Ishikawa (cell line): Measurements from ENCODE around the gene ZNF22.

Source experiments
- CEBPB ChIP-seq: IDR thresholded peaks from 2 replicates; pipeline ENCODE4 v1.6.1; 2012
- CREB1 ChIP-seq: IDR thresholded peaks from 2 replicates; pipeline ENCODE4 v1.6.1; 2012; ENCODE audit warnings: low read depth
- EGR1 ChIP-seq: IDR thresholded peaks from 2 replicates; pipeline ENCODE4 v1.6.1; 2012
- EP300 ChIP-seq: IDR thresholded peaks from 2 replicates; pipeline ENCODE4 v1.6.1; 2012; ENCODE audit warnings: borderline replicate concordance
- FOXM1 ChIP-seq: IDR thresholded peaks from 2 replicates; pipeline ENCODE4 v1.6.1; 2012; ENCODE audit warnings: low read depth, borderline replicate concordance
- MAX ChIP-seq: IDR thresholded peaks from 2 replicates; pipeline ENCODE4 v1.6.1; 2012
- NFIC ChIP-seq: IDR thresholded peaks from 2 replicates; pipeline ENCODE4 v1.6.1; 2012
- RAD21 ChIP-seq: IDR thresholded peaks from 2 replicates; pipeline ENCODE4 v1.6.1; 2012; ENCODE audit warnings: low read depth
- TAF1 ChIP-seq: IDR thresholded peaks from 2 replicates; pipeline ENCODE4 v1.6.1; 2012; ENCODE audit warnings: low read depth, mild to moderate bottlenecking
- TCF12 ChIP-seq: IDR thresholded peaks from 2 replicates; pipeline ENCODE4 v1.6.1; 2012; ENCODE audit warnings: low read depth
- TEAD4 ChIP-seq: IDR thresholded peaks from 2 replicates; pipeline ENCODE4 v1.6.1; 2012
- YY1 ChIP-seq: IDR thresholded peaks from 2 replicates; pipeline ENCODE4 v1.6.1; 2012; ENCODE audit warnings: low read depth
- ZBTB7A ChIP-seq: IDR thresholded peaks from 2 replicates; pipeline ENCODE4 v1.6.1; 2012; ENCODE audit warnings: low read depth
- TF ChIP-seq, protein P1 (sequence below): IDR thresholded peaks from 2 replicates; pipeline ENCODE4 v1.6.1; 2012; ENCODE audit warnings: low read depth, mild to moderate bottlenecking
- TF ChIP-seq, protein P2 (sequence below): IDR thresholded peaks from 2 replicates; pipeline ENCODE4 v1.6.1; 2012

ZNF22 gene

GRCh38 chr10:45008524-45009161, 7.9 kb downstream of the ZNF22 start:
- TF ChIP-seq CREB1 (no peak), RAD21 (peak; percentile 82), TCF12 (no peak), ZBTB7A (no peak), FOXM1 (no peak), CEBPB (0 out of 2 replicates have a peak, but pooled peaks have one; percentile 27), EGR1 (no peak), TEAD4 (peak; percentile 39)
- TF ChIP-seq, protein P1, sequence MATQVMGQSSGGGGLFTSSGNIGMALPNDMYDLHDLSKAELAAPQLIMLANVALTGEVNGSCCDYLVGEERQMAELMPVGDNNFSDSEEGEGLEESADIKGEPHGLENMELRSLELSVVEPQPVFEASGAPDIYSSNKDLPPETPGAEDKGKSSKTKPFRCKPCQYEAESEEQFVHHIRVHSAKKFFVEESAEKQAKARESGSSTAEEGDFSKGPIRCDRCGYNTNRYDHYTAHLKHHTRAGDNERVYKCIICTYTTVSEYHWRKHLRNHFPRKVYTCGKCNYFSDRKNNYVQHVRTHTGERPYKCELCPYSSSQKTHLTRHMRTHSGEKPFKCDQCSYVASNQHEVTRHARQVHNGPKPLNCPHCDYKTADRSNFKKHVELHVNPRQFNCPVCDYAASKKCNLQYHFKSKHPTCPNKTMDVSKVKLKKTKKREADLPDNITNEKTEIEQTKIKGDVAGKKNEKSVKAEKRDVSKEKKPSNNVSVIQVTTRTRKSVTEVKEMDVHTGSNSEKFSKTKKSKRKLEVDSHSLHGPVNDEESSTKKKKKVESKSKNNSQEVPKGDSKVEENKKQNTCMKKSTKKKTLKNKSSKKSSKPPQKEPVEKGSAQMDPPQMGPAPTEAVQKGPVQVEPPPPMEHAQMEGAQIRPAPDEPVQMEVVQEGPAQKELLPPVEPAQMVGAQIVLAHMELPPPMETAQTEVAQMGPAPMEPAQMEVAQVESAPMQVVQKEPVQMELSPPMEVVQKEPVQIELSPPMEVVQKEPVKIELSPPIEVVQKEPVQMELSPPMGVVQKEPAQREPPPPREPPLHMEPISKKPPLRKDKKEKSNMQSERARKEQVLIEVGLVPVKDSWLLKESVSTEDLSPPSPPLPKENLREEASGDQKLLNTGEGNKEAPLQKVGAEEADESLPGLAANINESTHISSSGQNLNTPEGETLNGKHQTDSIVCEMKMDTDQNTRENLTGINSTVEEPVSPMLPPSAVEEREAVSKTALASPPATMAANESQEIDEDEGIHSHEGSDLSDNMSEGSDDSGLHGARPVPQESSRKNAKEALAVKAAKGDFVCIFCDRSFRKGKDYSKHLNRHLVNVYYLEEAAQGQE, result no peak

DNA sequence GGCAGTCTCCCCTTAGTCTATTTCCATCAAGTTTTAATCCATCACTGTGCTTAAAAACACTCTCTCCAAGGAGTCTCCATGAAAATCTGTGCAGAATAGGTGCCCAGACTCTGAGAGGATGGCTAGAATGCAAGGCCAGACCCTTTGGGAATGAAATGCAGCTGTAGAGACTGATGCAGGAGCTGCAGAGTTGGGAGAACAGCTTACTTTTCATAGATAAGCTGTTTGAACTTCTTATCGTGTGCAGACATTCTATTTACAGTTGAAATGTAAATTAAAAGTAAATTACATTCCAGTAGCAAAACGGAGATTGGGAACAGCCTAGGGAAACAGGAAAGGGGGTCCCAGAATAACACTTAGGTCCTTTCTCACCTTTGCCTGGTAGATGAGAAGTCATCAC, 14.9 kb downstream of the ZNF22 start:
- no peak for TF ChIP-seq FOXM1
- no peak for TF ChIP-seq YY1
- no peak for TF ChIP-seq TEAD4
- TF ChIP-seq, protein P2, sequence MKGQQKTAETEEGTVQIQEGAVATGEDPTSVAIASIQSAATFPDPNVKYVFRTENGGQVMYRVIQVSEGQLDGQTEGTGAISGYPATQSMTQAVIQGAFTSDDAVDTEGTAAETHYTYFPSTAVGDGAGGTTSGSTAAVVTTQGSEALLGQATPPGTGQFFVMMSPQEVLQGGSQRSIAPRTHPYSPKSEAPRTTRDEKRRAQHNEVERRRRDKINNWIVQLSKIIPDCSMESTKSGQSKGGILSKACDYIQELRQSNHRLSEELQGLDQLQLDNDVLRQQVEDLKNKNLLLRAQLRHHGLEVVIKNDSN, result no peak
- no peak for TF ChIP-seq TCF12
- TF ChIP-seq CREB1, result no peak

DNA sequence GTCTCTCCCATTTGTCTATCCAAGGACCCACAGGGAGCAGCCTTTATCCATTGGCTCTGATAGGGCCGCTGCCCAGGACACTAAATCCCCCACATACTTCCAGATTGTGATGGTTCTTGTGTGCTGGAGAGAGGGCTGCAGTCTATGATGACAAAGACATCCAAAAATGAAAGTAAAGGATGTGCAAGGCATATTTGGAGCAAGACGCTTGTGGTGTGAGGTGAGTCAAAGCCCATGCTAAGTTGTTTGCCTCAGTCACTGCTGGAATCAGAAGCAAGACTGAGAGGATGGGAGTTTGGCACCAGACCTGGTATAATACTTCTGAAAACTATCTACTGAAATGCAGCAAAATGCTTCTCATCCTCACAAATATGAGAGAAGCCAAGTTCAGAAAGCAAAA, 22.7 kb downstream of the ZNF22 start:
- TF ChIP-seq CEBPB (no peak), RAD21 (no peak), EGR1 (no peak), TEAD4 (no peak), MAX (no peak), YY1 (no peak), TCF12 (no peak), EP300 (no peak), TAF1 (no peak), FOXM1 (no peak), CREB1 (no peak), ZBTB7A (no peak), NFIC (no peak)
- TF ChIP-seq, protein P1, result no peak
- TF ChIP-seq, protein P2, result no peak

GRCh38 chr10:45034301-45034700, 33.6 kb downstream of the ZNF22 start:
- TF ChIP-seq TCF12 (no peak), CREB1 (no peak), EP300 (no peak), ZBTB7A (no peak), NFIC (no peak), EGR1 (no peak), FOXM1 (no peak), CEBPB (no peak), MAX (no peak), TAF1 (no peak), YY1 (no peak), RAD21 (no peak)
- TF ChIP-seq, protein P2, result no peak
- TF ChIP-seq, protein P1, result no peak
